Ramos (cell line): ENCODE data around the gene LILRB4.
"Not testable (repeated sequence)": the region's sequence is repeated elsewhere in the genome, so short reads cannot be mapped to it uniquely, and the experiment has no call there.

Source experiments
- in situ Hi-C: fragments of 300-500 bp; cut with MboI; formaldehyde crosslinking; loops from one replicate; pipeline ENCODE4 v1.14.3; 2022; ENCODE audit warnings: low sequenced_read_pairs; ENCODE audit not compliant: unreplicated experiment

The LILRB4 gene

DNA sequence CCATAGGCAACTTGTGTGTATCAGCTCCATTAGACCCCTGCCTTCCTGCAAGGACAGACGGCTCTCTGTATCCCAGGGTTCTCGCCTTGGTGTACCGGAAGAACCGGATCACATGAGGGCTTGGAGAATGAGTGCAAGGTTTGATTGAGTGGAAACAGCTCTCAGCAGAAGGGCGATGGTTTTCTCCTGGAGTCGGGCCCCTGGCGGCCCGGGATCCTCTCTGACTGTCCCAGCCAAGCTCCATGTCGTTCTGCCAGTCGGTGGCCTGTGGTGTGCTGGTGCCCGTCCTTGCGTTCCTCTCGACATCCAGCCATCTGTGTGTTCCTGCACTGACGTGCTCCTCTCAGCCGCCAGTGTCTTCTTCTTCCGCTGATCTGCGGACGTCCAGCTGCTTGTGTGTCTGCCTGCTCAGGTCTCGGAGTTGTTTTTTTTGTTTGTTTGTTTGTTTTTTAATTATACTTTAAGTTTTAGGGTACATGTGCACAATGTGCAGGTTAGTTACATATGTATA is 16.4 kb upstream of the LILRB4 start:
- in situ Hi-C loops = no loop called here

DNA sequence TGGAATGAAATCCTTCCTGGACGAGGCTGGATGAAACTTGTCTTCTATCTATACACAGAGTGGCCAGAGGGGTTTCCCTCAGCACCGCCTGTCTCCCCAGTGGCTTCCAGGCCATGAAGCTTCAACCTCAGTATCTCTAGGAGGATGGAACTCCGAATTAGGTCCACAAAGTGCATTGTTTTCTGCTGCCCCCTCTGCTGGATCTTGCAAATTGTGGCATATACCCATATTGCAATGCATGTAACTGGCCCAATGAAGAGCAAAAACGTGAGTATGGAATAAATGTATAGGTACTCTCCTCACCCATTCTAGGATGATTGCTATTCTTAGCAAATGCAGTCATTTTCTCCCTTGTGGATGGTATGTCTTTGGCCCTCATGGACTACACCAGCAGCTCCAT is 14.7 kb upstream of the LILRB4 start:
- in situ Hi-C loops = no loop called here

DNA sequence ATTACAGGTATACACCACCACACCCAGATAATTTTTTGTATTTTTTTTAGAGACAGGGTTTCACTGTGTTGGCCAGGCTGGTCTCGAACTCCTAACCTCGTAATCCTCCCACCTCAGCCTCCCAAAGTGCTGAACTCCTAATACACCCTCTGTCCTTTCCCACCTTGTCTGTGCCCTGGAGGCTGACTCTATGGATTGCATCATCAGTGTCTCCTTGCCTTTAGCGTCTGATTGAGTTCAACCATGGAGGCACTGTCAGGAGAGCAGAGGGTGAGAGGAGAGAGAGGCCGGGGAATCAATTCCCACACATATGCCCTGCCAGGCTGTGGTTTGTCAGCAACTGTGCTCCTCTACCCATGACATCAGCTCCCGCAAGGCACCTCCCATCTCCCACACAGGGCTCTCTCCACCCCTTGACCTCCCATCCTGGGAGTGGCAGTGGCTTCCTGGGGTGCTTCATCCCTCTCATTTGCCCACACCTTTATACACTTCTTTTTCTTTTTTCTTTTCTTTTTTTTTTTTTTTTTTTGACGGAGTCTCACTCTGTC is 12.6 kb upstream of the LILRB4 start:
- in situ Hi-C loops = no loop called here

DNA sequence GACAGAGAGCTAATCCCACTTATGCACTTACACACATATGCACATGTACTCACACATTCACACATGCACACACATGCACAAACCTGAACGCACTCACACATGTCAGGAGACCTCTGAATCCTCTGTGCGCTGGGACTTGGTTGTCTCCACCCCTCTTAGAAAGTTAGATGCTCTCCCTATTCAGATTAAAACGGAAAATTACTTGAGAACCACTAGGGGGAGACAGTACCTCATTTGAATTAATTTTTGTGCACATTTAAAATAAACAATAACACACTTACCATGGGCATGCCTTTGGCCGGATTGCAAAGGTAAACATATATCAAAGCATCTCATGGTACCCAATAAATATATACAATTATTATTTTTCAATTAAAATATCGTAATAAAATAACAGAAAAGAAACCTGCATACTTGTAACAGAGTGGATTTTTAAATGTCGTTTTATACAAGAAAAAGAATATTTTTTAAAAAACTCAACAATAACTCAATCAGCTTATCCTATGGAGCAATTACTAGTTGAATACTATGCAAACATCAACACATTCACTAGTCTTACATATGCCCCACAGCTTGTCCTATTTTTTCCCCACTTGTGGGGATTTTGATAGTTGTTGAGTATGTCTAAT is 9.5 kb upstream of the LILRB4 start:
- in situ Hi-C loops = no loop called here

DNA sequence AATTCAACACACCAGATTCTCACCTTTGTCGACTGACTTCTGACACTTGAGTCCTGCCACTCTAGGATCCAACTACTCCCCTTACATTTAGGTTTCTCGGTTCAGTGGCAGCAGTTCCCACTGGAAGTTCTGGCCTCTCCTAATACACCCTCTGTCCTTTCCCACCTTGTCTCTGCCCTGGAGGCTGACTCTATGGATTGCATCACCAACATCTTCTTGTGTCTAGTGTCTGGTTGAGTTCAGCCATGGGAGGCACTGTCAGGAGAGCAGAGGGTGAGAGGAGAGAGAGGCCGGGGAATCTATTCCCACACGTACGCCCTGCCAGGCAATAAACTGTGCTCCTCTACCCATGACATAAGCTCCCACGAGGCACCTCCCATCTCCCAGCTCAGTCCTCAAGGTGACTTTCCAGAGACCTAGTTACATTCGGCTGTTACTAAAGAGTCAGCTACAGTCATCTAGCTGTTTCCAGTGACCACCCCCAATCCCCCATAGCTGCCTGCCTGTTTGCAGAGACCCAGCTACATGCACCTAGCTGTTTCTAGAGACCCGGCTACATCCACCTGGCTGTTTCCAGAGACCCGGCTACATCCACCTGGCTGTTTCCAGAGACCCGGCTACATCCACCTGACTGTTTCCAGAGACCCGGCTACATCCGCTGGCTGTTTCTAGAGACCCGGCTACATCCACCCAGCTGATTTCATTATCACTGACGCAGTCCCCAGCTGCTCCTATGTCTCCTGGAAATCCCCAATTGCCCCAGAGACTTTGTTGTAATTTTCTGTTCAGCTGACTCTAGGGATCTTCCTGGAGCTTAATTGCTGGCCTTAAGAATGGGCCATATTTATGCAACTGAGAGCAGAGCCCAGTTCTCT is 8.1 kb upstream of the LILRB4 start:
- in situ Hi-C loops = no loop called here

DNA sequence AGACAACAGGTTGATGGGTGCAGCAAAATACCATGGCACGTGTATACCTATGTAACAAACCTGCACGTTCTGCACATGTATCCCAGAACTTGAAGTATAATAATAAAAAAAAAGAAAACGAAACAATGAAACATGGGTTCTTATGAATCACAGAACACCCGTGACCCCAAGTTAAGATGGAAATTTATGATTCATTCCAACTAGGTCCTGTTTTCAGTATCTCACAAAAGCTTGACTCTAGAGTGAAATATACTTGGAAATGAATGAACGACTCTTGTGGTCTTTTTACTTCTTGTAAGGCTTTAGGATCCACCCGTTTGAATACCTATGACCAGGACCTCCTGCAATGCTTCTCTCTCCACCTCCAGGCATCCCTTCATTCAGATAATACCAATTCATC is 3.5 kb upstream of the LILRB4 start:
- in situ Hi-C loops = no loop called here

DNA sequence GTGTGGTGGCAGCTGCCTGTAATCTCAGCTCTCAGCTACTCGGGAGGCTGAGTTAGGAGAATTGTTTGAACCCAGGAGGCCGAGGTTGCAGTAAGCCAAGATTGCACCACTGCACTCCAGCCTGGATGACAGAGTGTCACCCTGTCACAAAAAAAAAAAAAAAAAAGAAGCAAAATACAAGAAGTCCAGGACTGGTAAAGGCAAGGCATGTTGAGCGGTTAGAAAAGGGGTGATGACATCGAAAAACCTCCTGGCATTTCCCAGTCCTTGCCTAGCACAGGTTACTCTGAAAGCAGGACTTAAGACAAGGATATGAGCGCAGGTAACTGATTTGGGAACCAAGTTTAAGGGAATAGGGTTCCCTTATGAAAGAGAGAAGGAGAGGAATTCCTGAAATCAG is 2.5 kb upstream of the LILRB4 start:
- in situ Hi-C loops = no loop called here

DNA sequence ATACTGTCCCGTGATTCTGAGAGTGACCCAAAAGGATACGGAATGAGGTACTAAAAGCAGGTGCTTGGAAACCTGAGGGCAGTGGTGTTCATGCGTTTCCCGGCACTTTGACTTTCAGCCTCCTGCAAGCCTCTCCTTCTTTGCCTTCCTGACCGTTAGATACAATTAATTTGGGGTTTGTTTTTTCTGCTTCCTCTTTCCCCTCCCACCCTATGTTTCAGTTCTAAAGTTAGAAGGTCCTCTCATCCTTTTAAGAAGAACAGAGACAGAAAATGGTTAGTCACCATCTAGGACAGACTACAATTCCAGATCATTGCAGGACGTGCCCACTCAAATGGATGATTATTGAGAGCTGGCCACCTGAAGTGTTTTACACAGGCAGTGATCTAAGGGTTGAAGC is 1.8 kb upstream of the LILRB4 start:
- in situ Hi-C loops = no loop called here

DNA sequence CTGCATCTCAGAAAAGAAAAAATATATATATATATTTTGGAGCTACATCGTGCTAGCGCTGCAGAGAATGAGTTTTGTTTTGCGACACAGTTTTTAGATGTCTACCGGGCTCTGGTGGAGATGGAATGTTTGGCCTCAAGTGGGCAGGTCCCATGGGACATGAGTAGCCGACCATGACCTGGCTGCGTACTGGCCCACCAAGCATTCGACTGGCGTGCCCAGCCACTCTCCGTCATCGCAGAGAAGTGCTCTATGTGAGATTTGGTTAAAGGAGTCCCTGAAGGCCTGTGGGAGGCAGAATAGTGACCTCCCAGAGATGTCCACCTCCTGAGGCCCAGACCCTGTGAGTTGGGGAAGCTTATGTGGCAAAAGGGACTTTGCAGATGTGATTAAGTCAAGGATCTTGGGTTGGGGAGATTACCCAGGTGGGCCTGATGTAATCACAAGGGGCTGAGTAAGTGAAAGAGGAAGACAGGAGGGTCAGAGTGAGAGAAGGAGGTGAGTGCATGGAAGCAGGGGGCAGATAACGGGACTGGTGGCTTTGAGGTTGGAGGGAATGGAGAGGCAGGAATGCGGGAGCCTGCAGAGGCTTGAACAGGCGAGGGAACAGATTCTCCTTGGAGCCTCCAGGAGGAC is 821 bp upstream of the LILRB4 start:
- in situ Hi-C loops = no loop called here

DNA sequence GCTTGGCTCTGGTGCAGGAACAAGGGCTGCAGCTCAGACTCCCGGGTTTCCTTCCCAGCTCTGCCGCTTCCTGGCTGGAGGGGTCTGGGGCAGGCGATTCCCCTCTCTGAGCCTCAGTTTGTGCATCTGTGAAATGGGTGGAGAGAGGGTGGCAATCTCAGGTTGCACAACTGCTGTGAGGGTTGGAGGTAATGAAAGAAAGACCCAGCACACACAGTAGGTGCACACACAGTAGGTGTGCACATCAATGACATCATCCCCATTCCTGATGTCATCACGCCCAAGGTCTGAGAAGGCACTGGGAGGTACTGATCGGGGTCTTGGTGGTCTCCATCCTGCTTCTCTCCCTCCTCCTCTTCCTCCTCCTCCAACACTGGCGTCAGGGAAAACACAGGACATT is 2.7 kb downstream of the LILRB4 start:
- in situ Hi-C loops = no loop called here

DNA sequence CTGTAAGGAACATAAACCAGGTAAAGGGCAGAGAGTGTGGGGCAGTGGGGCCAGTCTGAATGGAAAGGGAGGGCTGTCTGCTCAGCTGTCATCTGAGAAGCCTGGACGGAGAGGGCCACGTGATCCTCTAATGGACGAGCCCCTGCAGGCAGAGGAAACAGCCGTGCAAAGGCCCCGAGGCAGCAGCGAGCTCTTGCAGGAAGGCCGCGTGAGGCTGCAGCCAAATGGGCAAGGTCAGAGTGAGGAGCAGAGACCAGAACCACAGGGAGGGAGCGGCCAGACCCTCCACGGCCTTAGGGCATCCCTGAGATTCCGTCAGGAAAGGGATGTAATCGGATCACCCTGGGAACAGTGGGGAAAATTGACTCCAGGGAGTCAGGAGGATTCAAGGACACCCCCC is 4.4 kb downstream of the LILRB4 start:
- in situ Hi-C loops = no loop called here

DNA sequence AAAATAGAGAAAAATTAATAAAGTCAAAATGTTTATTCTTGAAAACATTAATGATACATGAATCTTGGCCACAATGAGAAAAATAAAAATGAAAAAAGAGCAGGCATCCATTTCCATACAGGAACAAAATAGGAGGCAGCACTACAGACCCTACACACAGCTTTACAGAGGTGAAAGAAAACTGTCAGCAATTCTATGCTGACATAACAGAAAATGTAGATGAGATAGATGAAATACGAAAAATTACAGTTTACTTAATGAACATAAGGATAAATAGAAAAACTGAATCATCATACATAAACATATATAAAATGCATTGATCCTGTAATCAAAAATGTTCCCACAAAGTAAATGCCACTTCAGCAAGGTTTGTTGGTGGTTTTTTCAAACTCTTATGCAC is 5.6 kb downstream of the LILRB4 start:
- in situ Hi-C loops = no loop called here

DNA sequence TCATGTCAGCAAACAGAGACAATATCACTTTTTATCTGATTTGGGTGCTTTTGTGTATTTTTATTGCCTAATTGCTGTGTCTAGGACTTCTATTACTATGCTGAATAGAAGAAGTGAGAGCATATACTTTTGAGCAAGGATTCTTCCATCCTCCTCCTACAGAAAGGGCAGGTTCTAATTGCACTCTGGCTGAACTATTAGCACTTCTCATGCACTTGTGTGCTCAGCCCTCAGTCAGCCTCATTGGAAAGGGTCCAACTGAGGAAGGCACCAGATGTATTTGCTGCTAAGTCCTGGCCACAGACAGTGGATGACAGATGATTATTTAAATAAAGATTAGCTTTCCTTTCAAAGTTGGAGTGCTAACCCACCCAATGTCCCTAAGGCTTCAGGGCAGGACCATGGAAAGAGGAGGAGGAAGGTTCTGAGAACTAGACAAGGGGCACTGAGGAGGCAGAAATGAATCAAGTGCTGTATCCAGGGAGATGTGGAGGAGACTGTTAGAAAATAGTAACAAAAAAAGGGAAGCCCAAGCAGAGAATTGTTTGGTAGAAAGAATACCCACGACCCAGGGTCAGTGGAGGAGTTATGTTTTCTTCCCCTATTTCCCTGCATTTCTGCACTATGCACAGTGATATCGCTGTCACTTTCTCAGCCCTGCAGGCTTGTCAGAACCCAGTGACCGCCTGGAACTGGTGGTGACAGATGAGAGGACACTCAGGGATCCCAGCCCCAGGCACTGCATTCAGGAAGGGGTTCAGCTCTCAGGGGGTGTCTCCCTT is 8.0 kb downstream of the LILRB4 start:
- in situ Hi-C loops = loop anchor here (5.0 kb wide), 1 partner anchor 193 kb away; no protein-coding TSS in a partner anchor

DNA sequence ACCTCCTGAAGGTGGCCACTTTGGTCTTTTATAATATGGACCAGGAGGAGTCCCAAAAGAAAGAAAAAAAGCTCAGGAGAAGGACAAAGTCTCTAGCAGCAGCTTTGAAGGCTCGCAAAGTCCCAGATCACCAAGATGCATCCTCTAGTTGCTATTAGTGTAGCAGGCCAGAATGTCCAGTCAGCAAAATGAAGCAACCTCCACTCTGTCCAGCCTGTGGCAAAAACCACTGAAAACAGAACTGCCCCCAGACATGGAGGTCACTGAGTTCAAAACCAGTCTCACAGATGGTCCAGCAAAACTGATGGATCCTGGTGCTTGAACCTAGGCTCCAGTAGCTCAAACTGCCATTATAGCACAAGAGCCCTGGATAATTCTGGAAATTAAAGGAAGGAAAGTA is 10.4 kb downstream of the LILRB4 start:
- in situ Hi-C loops = loop anchor here (5.0 kb wide), 1 partner anchor 196 kb away; no protein-coding TSS in a partner anchor

DNA sequence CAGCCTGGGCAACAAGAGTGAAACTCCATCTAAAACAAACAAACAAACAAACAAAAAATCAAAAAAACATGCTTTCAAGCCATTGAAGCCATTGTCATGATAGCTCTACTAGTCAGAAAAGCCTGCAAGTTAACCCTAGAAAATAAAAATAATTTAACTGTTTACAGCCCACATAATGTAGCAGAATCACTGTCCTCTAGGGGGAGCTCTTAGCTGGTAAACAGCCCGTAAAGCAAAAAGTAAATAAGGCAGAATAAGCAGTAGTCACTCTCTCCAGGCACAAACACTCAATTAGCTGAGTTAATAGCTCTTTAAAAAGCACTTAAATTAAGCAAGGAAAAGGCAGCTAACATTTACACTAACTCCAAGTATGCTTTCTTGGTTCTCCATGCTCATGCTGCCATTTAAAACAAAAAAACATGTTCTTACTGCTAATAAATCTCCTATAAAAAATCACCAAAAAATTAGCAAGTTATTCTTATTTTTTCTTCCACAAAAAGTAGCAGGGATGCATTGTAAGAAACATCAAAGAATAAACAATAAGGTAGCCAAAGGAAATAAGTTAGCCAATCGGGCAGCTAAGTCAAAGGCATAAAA is 11.3 kb downstream of the LILRB4 start:
- in situ Hi-C loops = loop anchor here (5.0 kb wide), 1 partner anchor 197 kb away; no protein-coding TSS in a partner anchor

DNA sequence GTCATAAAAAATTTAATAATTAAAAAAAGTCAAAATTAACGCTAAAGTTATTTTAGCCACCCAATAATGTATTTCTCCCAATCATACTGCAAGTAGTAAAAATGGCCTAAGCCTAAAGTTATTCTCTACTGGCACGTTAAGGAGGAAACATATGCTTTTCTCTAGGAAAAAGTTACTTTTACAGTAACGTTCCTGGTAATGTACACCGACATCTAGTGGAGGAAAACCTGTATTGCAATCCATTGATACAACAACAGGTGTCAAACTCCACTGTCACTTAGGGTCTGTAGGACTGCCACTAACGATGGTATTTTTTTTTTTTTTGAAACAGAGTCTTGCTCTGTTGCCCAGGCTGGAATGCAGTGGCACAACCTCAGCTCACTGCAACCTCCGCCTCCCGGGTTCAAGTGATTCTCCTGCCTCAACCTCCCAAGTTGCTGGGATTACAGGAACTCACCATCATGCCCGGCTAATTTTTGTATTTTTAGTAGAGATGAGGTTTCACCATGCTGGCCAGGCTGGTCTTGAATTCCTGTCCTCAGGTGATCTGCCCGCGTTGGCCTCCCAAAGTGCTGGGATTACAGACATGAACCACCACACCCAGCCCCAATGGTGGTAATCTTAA is 13.5 kb downstream of the LILRB4 start:
- in situ Hi-C loops = not testable (repeated sequence)

DNA sequence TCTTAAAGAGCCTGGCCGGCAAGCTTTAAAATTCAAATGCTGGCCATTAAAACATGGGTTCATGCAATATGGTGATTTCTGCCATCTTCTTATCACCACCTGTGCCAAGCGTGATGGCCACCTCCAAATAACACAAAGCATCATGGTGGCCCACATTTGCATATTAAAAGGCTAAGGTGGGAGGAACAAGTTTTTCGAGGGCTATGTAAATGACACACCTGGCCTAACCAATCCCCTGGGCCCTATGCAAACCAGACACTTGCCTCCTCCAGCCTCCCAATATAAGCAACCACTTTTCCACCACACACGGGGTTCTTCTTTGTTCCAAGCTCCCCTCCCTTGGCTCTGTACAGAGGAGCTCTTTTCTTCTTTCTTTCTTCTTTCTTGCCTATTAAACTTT is 14.4 kb downstream of the LILRB4 start:
- in situ Hi-C loops = no loop called here

DNA sequence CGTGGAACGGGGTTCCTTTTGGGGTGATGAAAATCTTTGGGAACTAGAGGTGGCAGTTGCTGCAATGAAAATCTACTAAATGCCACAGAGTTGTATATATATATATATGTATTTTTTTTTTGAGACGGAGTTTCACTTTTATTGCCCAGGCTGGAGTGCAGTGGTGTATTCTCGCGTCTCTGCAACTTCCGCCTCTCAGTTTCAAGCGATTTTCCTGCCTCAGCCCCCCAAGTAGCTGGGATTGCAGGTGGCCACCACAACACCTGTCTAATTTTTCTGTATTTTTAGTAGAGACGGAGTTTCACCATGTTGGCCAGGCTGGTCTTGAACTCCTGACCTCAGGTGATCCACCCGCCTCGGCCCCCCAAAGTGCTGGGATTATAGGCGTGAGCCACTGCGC is 18.8 kb downstream of the LILRB4 start:
- in situ Hi-C loops = not testable (repeated sequence)

DNA sequence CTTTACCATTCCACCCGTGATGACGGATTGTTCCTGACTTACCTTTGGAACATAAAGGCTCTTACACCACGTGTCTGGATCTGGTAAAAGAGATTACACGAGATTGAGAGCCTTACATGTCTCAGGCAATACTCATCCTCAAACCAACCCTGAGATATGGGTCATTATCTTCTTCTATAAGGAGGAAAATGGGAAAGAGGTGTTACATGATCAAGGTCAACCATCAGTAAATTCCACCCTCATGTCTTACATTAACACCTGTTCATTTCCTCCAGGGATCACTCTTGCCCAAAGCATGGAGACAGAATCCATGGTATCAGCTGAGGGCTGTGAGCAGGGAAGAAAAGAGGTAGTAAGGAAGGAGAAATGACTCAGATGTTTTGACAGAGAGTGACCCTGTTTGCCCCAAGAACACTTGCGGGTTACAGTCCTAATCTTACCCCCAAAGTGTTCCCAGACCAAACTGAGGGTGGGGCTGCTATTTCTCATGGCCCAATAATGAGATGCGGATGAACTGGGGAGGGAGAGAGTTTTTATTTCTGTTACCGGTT is 19.6 kb downstream of the LILRB4 start:
- in situ Hi-C loops = no loop called here
